ENCODE data around the gene SUPT16H.

GRCh38 chr14:21332950-21333349, 50.9 kb downstream of the SUPT16H start:
- TF ChIP-seq, protein P1, sequence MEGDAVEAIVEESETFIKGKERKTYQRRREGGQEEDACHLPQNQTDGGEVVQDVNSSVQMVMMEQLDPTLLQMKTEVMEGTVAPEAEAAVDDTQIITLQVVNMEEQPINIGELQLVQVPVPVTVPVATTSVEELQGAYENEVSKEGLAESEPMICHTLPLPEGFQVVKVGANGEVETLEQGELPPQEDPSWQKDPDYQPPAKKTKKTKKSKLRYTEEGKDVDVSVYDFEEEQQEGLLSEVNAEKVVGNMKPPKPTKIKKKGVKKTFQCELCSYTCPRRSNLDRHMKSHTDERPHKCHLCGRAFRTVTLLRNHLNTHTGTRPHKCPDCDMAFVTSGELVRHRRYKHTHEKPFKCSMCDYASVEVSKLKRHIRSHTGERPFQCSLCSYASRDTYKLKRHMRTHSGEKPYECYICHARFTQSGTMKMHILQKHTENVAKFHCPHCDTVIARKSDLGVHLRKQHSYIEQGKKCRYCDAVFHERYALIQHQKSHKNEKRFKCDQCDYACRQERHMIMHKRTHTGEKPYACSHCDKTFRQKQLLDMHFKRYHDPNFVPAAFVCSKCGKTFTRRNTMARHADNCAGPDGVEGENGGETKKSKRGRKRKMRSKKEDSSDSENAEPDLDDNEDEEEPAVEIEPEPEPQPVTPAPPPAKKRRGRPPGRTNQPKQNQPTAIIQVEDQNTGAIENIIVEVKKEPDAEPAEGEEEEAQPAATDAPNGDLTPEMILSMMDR (IDR thresholded peaks at IDR 0.05 in 4 of 5, conservative IDR thresholded peaks at IDR 0.05 in 1 of 5) = no peak
- TF ChIP-seq POLR2A (IDR thresholded peaks at IDR 0.05) = no peak

Data from gastrocnemius medialis (tissue), 4 donors.